Nephron (organoid): ENCODE measurements around the gene SIPA1L3.
A peak's percentile ranks its signal among the peaks of the same experiment; 100 is the strongest.

Source experiments
- H3K27ac Mint-ChIP-seq, 3 experiments: 2 replicates each; pipeline ENCODE4 v1.8.0; 2020; ENCODE audit warnings: mixed read lengths in 3 of 3, mild to moderate bottlenecking in 2 of 3, moderate library complexity in 1 of 3
- H3K27me3 Mint-ChIP-seq: 2 replicates; pipeline ENCODE4 v1.8.0; 2021; ENCODE audit warnings: low read depth, mild to moderate bottlenecking, moderate library complexity, mixed read lengths
- H3K36me3 Mint-ChIP-seq: 2 replicates; pipeline ENCODE4 v1.8.0; 2020; ENCODE audit warnings: low read depth, mixed read lengths
- H3K4me1 Mint-ChIP-seq: 2 replicates; pipeline ENCODE4 v1.8.0; 2020; ENCODE audit warnings: mixed read lengths
- H3K4me3 Mint-ChIP-seq, 3 experiments: 2 replicates each; pipeline ENCODE4 v1.8.0; 2020; ENCODE audit warnings: mild to moderate bottlenecking in 3 of 3, mixed read lengths in 3 of 3, moderate library complexity in 2 of 3
- H3K9me3 Mint-ChIP-seq: 2 replicates; pipeline ENCODE4 v1.8.0; 2020; ENCODE audit warnings: mixed read lengths
- TF ChIP-seq, protein P1 (sequence below), 3 experiments: fragments of 200-600 bp; sonication (generic); IDR thresholded peaks; one replicate each; pipeline ENCODE4 v1.5.0; 2021; ENCODE audit warnings: antibody characterized with exemption in 3 of 3; ENCODE audit not compliant: unreplicated experiment in 3 of 3

Gene SIPA1L3

DNA sequence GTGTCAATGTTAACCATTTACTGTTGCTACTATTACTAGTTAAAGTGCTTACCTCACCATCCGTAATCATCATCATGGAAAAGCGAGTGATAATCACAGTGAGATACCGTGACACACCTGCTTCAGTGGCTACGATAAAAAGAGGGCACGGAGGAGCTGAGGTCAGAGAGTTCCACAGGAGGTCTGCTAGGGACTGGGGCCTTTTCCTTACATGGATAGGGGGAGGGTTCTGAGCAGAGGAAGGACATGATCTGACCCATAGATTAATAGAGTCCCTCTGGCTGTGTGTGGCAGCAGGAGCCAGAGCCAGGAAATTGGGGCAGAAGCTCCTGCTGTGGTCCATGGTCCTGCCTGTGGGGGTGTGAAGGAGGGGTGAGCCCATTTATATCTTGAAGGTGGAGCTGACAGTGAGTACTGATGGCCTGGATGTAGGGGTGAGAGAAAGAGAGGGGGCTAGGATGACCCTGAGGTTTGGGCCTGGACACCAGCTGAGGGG, 136.7 kb downstream of the SIPA1L3 start:
- Mint-ChIP-seq H3K36me3 (peaks cover 4% of the 10 kb centered on the region), H3K9me3 (peaks cover 4% of the 10 kb centered on the region), H3K4me3 (no peak overlapping the region), H3K4me1 (peaks cover 11% of the 10 kb centered on the region), H3K27me3 (no peaks in the 10 kb centered on the region), H3K27ac (no peak overlapping the region)
- TF ChIP-seq, protein P1, sequence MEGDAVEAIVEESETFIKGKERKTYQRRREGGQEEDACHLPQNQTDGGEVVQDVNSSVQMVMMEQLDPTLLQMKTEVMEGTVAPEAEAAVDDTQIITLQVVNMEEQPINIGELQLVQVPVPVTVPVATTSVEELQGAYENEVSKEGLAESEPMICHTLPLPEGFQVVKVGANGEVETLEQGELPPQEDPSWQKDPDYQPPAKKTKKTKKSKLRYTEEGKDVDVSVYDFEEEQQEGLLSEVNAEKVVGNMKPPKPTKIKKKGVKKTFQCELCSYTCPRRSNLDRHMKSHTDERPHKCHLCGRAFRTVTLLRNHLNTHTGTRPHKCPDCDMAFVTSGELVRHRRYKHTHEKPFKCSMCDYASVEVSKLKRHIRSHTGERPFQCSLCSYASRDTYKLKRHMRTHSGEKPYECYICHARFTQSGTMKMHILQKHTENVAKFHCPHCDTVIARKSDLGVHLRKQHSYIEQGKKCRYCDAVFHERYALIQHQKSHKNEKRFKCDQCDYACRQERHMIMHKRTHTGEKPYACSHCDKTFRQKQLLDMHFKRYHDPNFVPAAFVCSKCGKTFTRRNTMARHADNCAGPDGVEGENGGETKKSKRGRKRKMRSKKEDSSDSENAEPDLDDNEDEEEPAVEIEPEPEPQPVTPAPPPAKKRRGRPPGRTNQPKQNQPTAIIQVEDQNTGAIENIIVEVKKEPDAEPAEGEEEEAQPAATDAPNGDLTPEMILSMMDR (IDR thresholded peaks at IDR 0.05; ENCODE audit: unreplicated experiment in 3 of 3): no peak

DNA sequence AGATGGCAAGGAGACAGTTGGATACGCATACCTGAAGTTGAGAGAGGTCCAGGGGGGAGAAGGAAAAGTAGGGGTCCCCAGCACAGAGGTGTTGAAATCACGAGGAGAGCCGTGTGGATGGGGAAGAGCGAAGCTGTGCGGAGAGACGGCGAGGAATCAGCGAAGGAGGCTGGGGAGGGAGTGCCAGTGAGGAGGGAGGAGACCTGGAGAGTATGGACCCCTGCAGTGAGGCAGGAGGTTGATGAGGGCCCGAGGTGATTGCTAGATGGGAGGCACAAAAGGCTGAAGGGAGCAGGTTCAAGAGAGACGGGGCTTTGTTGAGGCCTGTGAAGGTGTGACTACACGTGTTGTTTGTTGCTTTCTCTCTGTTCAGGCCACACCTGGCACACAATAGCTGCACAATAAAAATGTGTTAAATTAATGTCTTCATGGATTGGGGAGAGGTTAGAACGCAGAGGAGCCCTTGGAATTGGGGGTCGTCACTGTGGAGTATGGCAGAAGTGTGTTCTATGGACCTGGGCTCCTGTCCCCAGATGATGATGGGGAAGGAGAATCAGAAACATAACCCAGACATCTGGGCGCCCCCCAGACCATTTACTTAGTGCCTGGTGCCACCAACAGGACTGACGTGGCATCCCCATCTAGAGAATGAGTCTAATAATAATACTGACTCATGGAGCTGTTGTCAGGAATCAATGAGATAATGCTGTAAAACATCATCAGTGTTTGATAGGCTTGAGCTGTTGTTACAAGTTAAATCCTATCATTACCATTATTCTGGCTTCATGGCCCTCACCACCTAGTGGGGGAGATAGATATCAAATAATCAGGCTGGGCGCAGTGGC, 137.5 kb downstream of the SIPA1L3 start:
- H3K4me1 Mint-ChIP-seq: peaks cover 11% of the 10 kb centered on the region
- H3K27me3 Mint-ChIP-seq: no peaks in the 10 kb centered on the region
- H3K4me3 Mint-ChIP-seq: no peak overlapping the region

DNA sequence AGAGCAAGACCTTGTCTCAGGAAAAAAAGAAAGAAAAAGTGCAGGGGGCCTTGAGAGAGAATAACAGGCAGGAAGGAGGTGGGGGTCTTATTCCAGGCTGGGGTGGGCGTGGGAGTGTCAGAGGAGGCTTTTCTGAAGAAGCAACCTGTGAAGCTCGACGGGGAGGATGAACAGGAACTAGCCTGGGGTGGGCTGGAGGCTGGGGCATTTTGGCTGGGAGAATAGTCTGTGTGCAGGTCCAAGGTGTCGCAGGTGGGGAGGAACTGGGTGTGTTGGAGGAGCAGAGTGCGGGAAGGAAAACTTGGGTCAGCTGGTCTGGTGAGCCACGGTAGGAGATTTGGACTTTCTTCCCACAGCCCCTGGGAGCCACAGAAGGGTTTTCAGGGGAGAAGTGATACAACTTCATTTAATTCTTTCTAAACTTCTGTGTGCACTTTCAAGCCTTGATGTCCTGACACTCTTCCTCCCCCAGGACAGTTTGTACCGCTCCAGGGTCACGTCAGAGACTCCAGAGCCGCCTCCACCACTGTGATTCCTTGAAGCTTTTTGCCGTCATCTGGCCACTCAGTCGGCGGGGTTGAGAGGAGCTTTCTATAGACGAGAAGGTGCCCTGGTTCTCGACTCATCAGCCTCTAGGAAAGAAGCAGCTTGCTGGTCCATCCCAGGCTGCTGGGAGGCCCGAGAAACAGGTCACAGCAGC, 138.7 kb downstream of the SIPA1L3 start:
- H3K4me1 Mint-ChIP-seq: peaks cover 11% of the 10 kb centered on the region
- no peak overlapping the region for H3K4me3 Mint-ChIP-seq
- peaks cover 4% of the 10 kb centered on the region for H3K9me3 Mint-ChIP-seq
- TF ChIP-seq, protein P1 (IDR thresholded peaks at IDR 0.05; ENCODE audit: unreplicated experiment in 3 of 3): no peak
- peaks cover 4% of the 10 kb centered on the region for H3K36me3 Mint-ChIP-seq
- no peaks in the 10 kb centered on the region for H3K27me3 Mint-ChIP-seq
- peak overlapping the region in 1 of 3 experiments; percentile 37 for H3K27ac Mint-ChIP-seq

More for the DNA sequence above, 137.5 kb downstream of the SIPA1L3 start:
- Mint-ChIP-seq H3K9me3 (peaks cover 4% of the 10 kb centered on the region), H3K27ac (no peak overlapping the region), H3K36me3 (peaks cover 4% of the 10 kb centered on the region)
- TF ChIP-seq, protein P1 (IDR thresholded peaks at IDR 0.05; ENCODE audit: unreplicated experiment in 3 of 3): no peak

DNA sequence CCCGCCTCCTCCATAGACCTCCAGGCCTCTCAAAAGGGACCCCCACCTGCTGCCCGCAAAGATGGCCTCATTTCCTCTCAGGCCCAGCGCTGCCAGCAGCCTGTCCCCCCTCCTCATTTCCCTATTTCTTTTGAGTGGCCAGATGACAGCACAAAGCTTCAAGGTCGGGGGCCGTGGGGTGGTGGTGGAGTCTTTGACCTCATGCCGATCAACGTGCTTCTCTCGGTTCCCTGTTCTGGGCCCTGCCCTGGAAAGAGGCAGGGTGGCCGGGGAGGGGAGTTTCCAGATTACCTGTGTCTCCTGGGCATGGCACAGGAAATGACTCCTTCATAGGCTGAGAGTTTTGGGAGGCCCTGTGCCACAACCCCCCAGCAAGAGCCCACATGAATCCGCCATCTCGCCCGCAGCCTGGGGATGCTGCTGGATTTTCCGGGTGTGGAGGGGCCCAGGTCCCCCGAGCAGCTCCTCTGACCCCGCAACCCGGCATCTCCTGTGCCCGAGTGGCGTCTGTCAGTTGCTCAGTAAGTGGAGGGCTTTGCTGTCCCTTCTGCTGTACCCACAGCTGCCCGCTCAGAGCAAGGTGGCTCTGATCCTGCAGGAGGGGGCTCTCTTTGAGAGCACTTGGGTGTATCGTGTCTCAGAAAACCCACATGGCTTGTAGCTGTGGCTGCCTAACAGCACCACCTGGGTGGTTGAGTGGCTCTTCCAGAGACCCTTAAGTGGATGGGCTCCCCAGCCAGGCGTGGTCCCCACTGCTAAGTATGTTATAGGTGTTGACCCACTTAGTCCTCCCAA, 139.4 kb downstream of the SIPA1L3 start:
- Mint-ChIP-seq H3K4me3 (no peak overlapping the region), H3K9me3 (peaks cover 4% of the 10 kb centered on the region), H3K27me3 (no peaks in the 10 kb centered on the region), H3K4me1 (peaks cover 11% of the 10 kb centered on the region), H3K36me3 (peaks cover 4% of the 10 kb centered on the region), H3K27ac (no peak overlapping the region)
- TF ChIP-seq, protein P1 (IDR thresholded peaks at IDR 0.05; ENCODE audit: unreplicated experiment in 3 of 3): no peak

DNA sequence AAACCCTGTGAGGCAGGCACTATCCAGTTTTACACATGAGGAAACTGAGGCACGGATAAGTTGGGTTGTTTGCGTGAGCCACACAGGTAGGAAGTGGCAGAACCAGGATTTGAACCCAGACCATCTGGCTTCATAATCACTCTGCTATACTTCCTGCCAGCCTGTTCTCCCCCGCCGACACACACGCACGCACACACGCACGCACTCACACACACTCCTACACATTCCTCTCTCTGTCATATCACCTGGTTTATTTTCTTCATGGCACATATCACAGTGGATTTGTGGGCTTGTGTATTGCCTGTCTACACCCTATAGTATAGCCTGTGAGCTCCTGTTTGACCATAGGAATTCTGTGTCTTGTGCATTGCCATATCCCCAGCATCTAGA, 140.0 kb downstream of the SIPA1L3 start:
- Mint-ChIP-seq H3K27me3 (no peaks in the 10 kb centered on the region), H3K27ac (no peak overlapping the region), H3K4me3 (no peak overlapping the region), H3K36me3 (peaks cover under 1% of the 10 kb centered on the region), H3K4me1 (peaks cover 11% of the 10 kb centered on the region), H3K9me3 (peaks cover 1% of the 10 kb centered on the region)
- TF ChIP-seq, protein P1 (IDR thresholded peaks at IDR 0.05; ENCODE audit: unreplicated experiment in 3 of 3): no peak
